HFF-Myc (cell line): Measurements from ENCODE around the gene PARD3B.
"Not testable (repeated sequence)": the region's sequence is repeated elsewhere in the genome, so short reads cannot be mapped to it uniquely, and the experiment has no call there.

ENCODE experiments used
- DNase-seq: peaks from one replicate; pipeline ENCODE4 v3.0.0-alpha.2; 2011; ENCODE audit warnings: low read depth; ENCODE audit errors: extremely low read depth
- H3K4me3 ChIP-seq: replicated peaks from 2 replicates; pipeline ENCODE4 v1.5.1; 2011; ENCODE audit warnings: low read depth, mild to moderate bottlenecking, control low read depth, low read length
- TF ChIP-seq, protein P1 (sequence below): IDR thresholded peaks from 2 replicates; pipeline ENCODE4 v1.5.1; 2012; ENCODE audit warnings: mild to moderate bottlenecking, low read depth, low read length, control low read depth; ENCODE audit errors: missing control alignments

Gene PARD3B

DNA sequence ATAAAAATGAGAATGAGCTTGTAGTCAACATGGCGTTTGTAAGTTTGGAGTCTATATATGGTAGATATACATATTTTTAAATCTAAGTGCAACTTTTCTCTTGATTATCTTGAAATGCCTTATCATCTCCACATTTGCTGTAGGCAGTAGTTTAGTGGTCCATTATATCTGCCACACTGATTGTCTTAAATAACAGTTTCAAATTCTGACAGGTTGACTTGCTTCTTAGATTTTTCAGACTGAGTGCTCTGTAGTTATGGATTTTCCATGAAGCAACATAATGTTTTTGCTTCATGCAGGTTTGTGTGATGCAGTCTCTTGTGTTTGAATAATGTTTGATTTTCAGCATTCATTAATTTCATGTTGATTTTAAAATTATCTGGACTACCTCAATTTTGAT is 12.3 kb downstream of the PARD3B start:
- TF ChIP-seq, protein P1, sequence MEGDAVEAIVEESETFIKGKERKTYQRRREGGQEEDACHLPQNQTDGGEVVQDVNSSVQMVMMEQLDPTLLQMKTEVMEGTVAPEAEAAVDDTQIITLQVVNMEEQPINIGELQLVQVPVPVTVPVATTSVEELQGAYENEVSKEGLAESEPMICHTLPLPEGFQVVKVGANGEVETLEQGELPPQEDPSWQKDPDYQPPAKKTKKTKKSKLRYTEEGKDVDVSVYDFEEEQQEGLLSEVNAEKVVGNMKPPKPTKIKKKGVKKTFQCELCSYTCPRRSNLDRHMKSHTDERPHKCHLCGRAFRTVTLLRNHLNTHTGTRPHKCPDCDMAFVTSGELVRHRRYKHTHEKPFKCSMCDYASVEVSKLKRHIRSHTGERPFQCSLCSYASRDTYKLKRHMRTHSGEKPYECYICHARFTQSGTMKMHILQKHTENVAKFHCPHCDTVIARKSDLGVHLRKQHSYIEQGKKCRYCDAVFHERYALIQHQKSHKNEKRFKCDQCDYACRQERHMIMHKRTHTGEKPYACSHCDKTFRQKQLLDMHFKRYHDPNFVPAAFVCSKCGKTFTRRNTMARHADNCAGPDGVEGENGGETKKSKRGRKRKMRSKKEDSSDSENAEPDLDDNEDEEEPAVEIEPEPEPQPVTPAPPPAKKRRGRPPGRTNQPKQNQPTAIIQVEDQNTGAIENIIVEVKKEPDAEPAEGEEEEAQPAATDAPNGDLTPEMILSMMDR: no peak
- DNase-seq: no peak
- no peak overlapping the region for H3K4me3 ChIP-seq

DNA sequence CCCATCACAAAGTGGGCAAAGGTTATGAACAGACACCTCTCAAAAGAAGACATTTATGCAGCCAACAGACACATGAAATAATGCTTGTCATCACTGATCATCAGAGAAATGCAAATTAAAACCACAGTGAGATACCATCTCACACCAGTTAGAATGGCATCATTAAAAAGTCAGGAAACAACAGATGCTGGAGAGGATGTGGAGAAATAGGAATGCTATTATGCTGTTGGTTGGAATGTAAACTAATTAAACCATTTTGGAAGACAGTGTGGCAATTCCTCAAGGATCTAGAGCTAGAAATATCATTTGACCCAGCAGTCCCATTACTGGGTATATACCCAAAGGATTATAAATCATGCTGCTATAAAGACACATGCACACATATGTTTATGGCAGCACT is 14.1 kb downstream of the PARD3B start:
- DNase-seq: not testable (repeated sequence)

DNA sequence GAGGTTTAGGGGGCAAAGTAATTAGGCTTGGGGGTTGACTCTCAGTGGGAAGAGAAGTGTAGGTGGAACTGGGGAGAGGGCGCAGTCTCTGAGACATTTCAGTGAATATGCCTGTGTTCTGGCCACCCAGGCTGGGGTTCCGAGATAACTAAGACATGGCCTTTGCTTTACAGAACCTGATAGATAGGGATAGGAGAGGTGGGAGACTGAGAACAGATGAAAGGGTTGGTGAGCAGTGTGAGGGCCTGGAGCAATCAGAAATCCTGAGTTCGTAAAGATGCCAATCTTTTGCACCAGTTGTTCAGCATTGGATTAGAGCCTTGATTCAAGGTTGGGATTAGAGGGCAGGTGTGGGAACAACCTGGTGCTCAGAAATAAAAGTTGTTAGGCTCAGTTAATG is 15.6 kb downstream of the PARD3B start:
- TF ChIP-seq, protein P1: no peak
- no peak for DNase-seq
- no peak overlapping the region for H3K4me3 ChIP-seq

More for the DNA sequence above, 14.1 kb downstream of the PARD3B start:
- not testable (repeated sequence) for H3K4me3 ChIP-seq

DNA sequence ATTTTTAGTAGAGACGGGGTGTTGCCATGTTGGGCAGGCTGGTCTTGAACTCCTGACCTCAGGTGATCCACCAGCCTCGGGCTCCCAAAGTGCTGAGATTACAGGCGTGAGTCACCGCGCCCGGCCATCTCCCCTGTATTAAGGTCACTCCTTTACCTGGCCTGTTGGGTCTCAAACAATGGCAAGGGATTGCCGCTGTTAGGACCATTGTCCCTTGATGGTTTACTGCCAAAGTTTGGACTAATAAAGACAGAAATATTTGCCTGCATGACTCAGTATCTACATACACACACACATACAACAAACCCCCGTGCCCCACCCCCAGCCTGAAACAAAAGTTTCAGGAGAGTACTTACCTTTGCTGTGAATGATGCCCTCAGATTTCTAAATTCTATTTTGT is 16.5 kb downstream of the PARD3B start:
- DNase-seq: no peak
- TF ChIP-seq, protein P1: no peak
- H3K4me3 ChIP-seq: no peak overlapping the region

DNA sequence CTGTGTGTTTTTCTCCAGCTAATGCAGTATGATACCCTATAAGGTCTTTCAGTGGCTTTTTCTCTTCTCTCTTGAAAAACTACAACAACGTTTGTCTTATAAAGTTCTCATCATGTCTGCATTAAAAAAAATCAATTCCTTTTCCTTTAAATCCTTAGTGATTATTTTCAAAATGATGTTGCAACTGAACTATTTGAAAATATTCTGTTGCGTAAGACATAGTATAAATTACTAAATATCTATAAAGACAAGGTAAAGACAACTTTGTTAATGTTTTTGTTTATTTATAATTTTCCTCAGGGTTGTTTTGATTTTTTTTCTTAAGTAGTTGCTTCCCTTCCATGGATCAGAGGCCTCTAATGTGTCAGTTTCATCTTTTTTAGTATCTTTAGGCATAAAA is 21.2 kb downstream of the PARD3B start:
- no peak for DNase-seq
- H3K4me3 ChIP-seq: no peak overlapping the region
- TF ChIP-seq, protein P1: no peak

DNA sequence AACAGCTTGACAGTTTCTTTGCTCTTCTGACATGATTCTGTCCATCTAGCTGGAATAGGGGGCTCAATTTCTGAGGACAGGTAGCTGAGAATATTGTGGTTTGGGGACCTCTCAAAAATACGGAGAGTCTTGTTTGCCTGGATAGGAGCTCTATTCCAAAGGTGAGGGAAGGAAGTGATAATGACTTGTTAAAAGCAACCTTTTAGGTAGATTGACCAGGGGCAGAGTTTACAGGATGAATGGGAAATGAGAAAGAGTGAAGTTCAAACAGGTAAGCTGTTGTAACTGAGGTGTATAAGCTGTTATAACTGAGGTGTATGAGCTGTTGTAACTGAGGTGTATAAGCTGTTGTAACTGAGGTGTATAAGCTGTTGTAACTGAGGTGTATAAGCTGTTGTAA is 25.1 kb downstream of the PARD3B start:
- H3K4me3 ChIP-seq: no peak overlapping the region
- TF ChIP-seq, protein P1: no peak
- no peak for DNase-seq

DNA sequence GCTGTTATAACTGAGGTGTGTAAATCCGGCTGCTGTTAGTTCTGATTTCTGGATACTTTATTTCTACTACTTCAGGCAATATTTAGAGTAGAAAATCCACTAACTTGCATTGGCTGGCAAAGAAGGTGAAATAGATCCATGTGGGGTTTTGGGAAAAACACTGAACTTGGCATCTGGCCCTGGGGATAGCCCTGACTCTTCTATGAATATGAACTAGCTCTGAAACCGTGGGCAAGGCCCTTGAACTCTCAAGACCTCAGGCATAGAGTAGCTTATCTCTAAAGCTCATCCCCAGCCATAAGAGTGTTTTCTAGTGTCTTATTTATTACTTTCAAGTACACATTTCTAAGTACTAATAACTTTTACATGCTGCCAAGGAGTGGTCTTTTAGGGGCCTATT is 25.8 kb downstream of the PARD3B start:
- TF ChIP-seq, protein P1: no peak
- no peak for DNase-seq
- no peak overlapping the region for H3K4me3 ChIP-seq
